ENCODE results near the gene FOXN3. TPM values are rescaled to one million over a fixed set of nuclear protein-coding genes. Genes with fewer than 3 reads are reported as not detected.

The FOXN3 gene
- total RNA-seq, 1 donor from 2014 or later: 46.9 TPM

DNA sequence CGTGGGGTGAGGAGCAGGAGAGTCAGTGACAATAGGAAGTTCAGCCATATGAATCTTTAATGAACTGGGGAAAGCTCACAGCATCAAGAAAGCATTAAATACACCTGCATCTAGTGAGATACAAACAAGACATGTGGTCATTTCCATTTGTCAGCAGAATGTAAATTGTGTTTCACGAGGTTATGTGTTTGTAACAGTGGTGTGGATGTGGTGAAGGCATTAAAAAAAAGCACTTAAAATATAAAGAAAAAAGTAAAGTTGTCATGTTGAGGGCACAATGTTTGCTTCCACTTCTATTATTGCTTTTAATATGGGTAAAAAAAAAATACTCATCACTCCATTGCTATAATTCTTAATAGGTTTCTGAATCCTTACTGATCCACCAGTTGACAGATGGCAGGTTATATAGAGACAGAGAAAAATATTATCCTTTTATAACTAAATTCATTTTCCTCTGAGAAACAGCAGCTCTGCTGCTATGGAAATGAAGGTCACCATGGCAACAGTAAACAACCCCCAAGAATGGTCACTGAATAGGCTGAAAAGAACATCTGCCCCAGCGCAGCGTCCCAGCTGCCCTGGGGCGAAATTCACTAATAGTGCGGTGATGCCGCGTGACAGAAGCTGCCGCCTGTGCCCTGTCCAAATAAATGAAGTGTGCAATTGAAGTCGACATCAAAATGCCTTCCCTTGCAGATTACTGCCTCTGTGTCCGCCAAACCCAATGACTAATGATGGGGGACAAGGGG is 226.1 kb downstream of the FOXN3 start:
- DNase-seq: no peak

DNA sequence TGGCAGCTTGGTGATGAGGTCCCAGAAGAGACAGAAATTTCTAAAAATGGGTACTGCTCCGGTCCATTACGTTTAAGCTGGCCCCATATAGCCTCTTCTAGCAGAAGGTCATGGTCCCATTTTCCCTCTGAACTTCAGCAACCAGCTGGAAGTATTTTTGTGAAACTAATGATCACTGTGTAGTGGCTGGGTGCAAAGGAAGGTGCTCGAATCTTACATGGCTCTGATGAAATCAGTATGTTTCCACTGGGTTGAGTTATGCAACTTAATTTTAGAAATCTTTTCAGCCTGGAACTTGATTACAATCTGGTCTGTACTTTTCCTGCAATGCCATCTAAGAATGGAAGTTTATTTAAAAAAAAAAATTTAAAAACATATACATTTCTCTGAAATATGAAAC is 228.5 kb downstream of the FOXN3 start:
- DNase-seq: no peak

DNA sequence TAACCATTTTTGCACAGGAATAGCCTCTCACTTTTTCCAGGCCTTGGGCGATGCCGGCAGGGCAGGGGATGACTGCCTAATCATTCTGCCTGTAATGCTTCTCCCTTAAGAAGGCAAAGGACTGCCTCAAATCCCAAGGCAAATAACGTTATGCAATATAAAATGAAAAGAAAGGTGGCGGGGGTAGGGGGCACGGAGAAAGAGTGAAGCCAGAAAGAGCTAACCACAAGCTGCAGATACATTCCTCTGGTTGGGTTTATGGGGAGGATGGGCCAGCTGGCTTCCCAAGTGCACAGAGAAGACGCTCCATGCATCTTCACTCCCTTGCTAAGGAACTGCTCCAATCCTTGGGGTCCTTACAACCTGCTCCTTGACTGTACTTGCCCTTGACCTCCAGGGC is 229.5 kb downstream of the FOXN3 start:
- no peak for DNase-seq

DNA sequence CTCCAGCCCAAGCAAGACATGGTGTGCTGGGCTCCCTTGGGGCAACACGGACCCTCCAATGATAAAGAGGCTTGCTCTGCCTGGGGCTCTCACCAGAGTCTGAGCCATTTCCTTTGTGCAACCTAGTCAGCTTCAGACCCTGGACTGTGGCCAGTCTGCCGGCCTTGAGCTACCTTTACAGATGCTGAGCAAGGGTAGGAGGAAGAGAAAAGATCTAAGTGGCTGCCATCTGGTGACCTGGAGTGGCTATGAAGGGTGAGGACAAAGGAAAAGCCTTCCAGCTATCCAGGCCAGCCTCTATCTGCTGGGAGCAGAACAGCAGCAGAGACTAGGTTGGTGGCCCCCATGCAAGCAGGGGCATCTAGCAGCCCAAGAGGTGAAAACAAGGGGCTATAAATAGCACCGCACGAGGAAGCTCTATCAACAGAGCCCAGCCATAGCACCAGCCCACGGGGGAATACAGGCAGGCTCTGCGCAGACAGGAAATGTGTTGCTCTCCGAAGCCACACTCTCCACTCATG is 230.1 kb downstream of the FOXN3 start:
- DNase-seq: no peak

DNA sequence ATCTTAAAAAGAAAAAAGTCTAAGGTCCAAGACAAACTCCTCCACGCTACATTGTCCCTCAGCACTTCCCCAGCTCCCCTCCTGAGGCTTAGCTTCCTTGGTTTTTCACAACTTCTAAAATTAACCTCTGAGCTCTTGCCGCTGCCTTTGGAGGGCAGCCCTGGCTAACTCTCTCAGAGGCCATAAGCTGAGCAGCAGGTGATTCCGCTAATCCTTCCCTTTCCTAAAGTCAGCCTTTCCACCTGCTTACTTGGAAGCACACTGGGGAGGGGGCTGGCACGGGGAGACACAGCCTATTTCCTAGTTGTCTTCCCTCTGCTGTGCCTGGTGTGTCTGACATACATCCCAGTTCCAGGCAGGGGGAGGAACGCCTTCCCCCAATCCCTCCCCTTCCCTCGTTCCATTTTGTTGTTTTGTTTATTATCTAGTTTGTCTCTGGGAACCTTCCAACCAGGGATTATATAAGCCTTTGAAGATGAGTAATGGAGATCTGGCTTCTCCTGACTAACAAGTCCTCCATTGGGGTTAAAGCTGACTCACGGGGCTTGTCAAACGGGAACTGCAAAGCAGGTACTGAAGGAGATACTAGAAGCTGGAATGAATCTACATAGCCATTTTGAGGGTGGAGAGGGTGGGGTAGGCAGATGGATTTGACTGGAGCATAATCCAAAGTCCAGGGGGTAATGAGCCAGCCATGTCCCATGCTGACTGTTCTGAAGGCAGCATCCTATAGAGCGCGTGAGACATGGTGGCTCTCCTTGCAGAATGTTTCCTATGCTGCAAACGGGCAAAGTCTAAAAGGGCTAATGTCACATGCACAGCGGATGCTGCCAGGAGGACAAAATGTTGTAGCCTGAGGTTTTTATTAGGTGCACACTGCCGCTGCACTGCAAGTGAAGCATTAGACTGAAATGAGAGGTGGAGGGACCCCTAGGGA is 230.8 kb downstream of the FOXN3 start:
- peak; percentile 23 for DNase-seq

DNA sequence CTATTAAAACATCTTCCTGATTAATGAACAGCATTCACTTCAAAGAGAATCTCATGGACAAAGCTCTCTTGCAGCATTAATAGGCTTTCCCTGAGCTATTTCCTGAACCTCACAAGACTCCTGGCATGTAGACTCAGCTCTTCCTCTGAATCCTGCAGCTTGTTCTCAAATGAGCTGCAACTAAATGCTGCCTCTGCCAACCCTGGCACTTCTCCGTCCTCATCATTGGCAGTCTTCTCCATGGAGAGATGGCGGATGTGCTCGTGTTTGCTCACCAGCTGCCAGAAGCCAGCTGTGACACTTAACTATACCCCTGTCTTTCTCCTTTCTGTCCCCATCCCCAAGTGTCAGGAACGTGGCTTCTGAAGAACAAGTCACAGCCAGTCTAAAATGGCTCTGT is 232.1 kb downstream of the FOXN3 start:
- no peak for DNase-seq

DNA sequence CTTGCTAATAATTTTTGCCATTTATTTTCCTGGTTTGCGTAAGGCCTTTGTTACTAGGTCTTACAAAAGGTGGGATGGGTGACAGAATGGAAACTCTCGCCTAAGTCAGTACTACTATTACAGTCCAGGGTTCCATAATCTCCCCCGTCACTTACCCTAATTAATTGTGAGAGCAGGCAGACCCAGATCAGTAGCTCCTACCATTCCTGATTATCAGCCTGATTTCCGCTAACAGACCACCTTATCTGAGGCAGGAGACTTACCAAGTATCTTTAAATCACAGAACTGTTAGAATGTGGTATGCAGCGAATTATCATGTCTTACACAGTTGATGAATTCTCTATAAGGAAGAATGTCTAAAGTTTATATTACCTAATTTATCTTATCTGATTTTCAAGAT is 234.7 kb downstream of the FOXN3 start:
- DNase-seq: no peak

DNA sequence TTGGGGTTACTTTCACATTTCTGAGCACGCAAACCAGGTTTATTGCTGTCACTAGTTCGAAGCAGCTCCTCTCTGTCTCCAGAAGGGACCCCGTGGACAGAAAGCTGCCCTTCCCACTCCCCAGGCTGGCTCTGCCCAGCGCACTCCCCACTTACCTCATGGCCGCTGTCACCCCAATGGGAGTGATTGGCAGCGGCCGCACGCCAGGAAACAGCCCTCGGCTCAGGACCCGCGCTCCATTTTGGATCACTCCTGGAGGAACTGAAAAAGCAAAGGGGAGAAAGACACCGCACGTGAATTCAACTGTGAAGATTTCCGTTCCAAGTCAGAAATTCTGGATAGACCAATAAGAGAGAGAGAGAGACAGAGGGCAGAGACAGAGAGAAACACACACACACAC is 236.5 kb downstream of the FOXN3 start:
- DNase-seq: no peak

DNA sequence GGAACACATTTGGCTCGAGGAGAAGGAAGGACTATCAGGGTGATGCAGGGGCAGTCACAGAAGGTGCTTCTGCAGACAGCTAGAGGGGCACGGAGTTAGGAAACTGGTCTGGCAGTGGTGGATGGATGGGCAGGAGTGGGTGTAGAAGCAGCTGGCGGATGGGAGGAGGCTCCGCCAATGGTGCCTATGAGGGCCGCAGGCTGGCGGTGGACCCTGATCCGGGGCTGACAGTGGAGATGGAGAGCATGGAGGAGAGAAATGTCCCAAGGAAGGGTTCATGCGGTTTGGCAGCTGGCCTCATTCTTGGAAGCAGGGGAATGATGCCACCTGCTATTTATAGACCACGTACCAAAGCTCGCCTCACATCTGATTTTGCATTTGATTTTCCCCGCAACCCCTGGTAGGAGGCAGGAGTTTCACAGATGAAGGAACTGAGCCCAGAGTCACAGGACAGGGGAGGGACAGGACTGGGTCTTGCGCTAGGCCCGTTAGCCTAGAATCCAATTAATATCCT is 237.1 kb downstream of the FOXN3 start:
- DNase-seq: no peak

DNA sequence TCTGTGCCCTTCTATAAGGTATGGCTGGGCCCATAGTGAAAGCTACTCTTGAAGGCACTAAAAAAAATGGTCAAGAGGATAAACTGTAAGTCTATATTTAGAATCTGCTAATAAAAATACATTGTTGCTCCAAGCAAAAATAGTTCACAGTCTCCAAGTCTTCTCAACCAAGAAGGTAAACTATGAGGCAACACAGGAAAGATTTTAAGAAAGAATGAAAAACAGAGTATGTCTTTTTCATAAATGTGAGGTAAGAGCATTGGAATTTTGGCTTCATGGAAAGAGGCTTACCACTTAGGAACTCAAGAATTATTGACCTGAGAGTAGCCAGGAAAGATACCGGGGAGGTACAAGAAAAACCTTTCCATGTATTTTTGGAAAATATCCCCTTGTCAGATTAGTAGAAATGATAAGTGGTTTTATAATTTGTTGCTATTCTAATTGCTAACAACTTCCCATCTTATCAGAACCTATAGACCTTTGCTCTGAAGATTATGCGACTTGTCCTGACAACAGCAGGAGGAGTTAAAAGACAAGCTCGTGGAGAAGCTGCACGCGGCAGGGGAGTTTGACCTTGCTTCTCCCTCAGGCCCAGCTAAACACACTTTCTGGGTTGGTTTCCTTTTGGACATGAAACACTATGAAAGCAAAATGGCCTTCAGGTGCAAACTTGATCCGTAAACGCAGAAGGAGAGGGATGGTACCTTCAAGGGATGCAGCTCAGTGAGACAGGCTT is 238.1 kb downstream of the FOXN3 start:
- no peak for DNase-seq

DNA sequence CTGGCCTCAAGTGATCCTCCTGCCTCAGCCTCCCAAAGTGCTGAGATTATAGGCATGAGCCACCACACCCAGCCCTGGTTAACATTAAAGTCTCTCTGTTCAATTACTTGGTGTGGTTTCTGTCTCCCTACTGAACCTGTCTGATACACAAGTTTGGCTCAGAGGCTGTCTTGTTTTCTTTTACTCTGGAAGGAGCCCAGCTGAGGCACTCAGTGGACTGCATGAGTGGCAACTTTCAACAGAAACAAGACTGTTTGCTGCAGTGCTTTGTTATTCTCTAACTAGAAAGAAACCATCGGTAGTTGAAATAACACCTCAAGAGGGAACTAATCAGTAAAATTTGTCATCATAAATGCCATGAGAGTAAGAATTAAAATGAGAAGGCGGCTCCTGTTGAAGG is 238.7 kb downstream of the FOXN3 start:
- DNase-seq: no peak

DNA sequence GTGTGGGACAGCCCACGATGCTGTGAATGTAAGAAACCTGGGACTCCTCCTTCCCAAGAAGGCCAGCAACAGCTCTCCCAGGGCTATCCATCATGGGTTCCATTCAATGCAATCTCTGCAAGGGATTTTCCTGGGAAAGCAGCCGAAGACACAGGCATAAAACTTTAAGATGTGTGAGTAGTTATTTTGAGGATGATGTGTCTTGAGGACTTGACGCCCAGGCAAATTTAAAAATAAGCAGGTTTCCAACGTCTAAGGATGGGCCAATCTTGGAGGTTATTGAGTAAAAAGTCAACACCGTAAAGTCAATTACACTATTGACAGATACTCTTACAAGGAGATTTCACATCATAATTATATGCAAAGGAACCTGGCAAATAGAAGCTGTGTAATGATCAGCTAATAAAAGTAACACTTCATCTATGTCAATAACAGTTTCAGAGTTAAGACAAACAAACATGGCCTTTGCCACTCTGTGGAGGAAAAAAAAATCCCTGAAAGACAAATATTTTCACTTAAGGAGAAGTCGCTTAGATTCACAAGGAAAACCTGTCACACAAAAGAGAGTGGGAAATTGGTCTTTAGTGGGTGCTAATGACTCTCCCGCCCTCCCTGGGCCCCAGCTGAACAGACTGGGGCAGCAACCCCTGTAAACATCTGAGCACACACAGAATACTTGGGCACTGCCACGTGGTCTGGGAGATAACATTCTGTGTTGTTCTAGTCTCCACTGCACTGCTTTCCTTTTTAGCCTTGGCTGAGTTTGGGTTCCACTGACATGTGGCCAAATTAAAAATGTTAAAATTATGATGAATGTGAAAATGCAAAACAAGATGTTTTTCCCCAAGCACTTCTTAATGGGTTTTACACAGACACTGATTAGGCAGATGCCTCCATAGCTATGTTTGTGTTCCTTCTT is 240.9 kb downstream of the FOXN3 start:
- DNase-seq: peak; percentile 11

DNA sequence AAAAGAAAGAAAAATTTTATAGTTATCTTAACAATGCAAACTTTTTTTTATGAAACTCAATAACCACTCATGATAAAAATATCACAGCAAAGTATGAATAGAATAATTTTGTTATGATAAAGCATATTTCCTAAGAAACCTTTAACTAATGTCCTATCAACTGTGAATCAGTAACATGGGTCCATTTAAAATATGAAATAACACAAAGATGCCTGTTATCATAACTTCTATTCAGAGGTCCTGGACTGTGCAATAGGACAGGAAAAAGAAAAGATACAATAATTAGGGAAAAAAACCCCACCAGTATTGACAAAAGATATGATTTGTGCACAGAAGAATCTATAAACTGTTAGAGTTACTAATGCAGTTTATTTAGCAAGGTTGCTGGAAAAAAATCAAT is 245.4 kb downstream of the FOXN3 start:
- no peak for DNase-seq

DNA sequence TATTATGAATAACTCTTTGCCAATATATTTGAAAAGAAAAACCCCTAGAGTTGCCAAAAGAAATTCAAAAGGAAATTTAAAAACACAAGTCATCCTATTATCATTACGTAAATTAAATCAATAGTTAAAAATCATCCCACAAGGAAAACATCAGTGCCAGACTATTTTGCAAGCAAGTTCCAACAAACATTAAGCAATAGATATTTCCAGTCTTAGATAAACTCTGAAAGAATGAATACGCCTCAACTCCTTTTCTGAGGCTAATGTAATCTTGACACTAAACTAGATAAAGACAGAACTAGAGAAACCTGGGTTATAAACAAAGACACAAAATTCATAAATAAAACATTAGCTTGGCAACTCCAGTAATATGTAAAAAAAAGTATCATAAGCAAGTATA is 245.9 kb downstream of the FOXN3 start:
- peak; percentile 28 for DNase-seq

DNA sequence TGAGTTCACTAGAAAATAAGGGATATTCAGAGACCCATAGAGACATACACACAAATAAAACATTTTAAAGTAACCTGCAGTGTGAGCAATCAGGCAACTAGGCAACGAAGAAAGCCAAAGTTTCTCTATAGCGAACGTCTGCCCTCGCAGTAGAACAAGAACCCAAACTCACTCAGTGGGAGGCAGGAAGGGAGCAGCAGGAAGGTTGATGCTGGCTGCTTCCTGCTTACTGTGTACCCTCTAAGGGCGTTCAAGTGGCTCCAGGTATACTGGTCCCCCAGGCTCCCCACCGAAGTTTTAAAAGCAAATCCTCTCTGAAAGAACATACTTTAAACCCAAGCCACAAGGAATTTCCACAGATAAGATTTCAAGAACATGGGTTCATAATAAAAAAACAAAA is 249.3 kb downstream of the FOXN3 start:
- no peak for DNase-seq

DNA sequence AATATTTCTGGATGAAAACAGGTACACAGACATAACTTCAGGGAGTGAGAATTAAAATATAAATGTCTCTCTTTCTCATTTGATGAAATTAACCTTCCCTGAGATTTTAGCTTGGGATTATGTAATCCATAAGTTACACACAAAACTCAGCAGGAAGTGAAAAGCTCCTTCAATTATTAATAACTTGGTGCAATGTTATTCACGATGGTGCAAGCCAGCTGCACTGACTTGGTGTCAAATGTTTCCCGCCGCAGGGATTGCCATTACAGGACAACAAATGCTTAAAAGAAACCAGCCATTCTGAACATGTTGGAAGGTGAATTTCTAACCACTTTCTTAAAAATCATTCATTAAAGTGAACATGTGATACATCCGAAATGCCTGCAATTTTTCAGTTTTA is 250.4 kb downstream of the FOXN3 start:
- no peak for DNase-seq

DNA sequence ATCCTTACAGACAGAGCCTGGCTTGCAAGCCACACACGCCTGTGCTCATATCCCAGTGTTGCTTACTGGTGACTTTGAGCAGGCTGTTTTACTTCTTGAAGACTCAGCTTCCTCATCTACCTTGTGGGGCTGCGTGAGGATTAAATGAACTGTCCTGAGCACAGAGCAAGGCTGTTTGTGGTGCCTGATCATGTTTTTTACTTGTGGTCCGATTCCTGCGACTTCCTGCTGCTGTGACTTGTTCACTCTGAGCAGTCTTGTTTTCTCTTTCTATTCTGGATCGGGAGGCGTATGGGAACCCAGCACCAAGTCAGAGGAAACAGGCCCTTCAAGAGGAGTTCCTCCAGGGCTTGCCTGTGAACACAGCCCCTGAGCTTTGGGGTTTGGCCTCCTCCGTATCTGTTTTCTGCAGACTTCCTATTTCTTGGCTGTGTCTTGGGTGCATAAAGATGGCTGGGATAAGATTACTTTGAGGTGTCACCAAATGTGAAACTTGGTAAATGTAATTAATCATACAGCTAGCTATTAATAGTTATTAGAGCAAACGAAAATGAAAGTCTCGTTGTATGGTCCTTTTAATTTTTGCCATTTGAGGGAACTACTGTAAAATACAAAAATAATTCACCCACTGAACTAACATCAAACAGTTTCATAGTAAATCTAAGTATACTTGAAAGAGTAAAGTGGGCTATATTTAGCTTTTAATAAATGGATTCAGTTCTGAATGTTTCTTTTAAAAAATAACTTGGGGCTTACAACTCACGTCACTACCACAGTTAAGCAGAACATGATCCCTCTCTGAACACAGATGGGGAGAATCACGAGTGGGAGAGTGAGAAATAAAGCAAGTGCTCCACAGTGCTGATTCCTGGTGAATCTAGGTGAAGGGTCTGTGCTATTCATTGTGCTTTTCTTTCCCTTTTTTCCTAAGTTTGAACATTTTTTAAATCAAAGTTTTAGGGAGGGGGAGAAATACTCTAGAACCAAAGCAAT is 251.5 kb downstream of the FOXN3 start:
- DNase-seq: no peak

DNA sequence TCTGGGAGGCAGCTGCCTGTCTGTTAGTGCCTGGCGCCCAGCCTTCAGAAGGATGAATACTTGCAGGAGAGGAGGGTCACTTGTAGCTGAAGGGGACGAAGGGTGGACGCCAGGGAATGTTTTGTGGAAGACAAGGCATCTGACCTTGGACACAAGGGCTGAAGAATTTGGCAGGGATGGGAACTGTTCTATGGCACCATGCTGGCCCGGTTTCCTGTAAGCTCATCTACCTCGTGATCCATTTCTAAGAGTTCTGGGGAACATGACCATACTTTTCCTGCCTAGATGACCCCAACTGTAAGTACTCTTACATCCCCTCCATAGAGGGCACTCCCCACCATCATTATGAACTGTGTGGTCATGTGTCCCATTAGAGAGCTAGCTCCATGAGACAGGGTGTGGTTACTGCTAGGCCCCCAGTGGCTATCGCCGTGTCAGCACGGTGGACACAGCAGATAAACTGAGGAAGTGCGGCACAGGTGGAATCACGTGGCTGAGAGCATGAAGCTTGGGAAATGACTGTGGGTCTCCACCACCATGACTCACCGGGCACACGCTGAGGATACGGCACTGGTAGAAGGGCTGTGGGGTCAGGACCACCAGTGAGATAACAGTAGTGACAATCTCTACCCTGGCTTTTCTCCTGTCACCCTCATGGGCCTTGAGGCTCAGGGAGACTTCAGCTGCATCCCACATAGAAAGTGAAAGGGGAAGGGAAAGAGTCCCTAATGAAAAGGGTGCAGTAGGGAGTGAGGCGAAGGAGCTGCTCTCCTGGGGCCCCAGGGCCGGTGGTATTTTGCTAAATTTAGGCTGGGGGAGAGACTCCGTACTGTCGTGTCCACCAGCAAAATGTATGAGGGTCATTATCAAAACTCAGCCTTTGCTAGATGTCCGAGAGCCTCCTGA is 252.6 kb downstream of the FOXN3 start:
- DNase-seq: no peak
